ENCODE data around the gene NR6A1. TPM values are rescaled to one million over a fixed set of nuclear protein-coding genes. Genes with fewer than 3 reads are reported as not detected.

NR6A1 gene
- total RNA-seq, 1 donor from 2014 or later, result 302 TPM

GRCh38 chr9:124812441-124812876, 41.3 kb upstream of the NR6A1 start:
- no peak overlapping the region for H2AFZ ChIP-seq (replicated peaks)
- no peak overlapping the region for H3K27ac ChIP-seq
- H3K36me3 ChIP-seq, result no peaks in the 10 kb centered on the region
- Mint-ChIP-seq H3K27ac (peak overlapping the region; percentile 83), H3K9me3 (no peaks in the 10 kb centered on the region), H3K4me1 (peaks cover 52% of the 10 kb centered on the region), H3K36me3 (no peaks in the 10 kb centered on the region), H3K4me3 (no peak overlapping the region), H3K27me3 (ENCODE audit: insufficient read depth, low read depth) (peaks cover 3% of the 10 kb centered on the region)
- H3K79me2 ChIP-seq (ENCODE audit: low read depth), result no peaks in the 10 kb centered on the region
- H3K9ac ChIP-seq, result no peak overlapping the region
- H3K4me1 ChIP-seq, result peaks cover 29% of the 10 kb centered on the region
- no peaks in the 10 kb centered on the region for H3K9me3 ChIP-seq (ENCODE audit: low read depth)
- H3K4me3 ChIP-seq, result no peak overlapping the region
- TF ChIP-seq EZH2 (IDR thresholded peaks at IDR 0.05) (no peak), CTCF (IDR thresholded peaks at IDR 0.05) (no peak), EZH2phosphoT487 (IDR thresholded peaks at IDR 0.05) (no peak)
- no peak overlapping the region for H3K4me2 ChIP-seq
- H3F3A ChIP-seq (ENCODE audit: low read depth), result peaks cover 24% of the 10 kb centered on the region
- H4K20me1 ChIP-seq (ENCODE audit: low read depth), result no peaks in the 10 kb centered on the region
- peak; percentile 16 for DNase-seq (ENCODE audit: low spot score)
- no peaks in the 10 kb centered on the region for H3K27me3 ChIP-seq

- Histone ChIP-seq H3K36me3 (no peaks in the 10 kb centered on the region), H2AFZ (replicated peaks) (peak overlapping the region; percentile 52), H3K4me3 (no peak overlapping the region), H3K27me3 (no peaks in the 10 kb centered on the region), H3K9ac (no peak overlapping the region), H4K20me1 (ENCODE audit: low read depth) (no peaks in the 10 kb centered on the region), H3K4me2 (peak overlapping the region; percentile 59), H3K79me2 (ENCODE audit: low read depth) (no peaks in the 10 kb centered on the region), H3F3A (ENCODE audit: low read depth) (peaks cover 24% of the 10 kb centered on the region), H3K4me1 (peaks cover 29% of the 10 kb centered on the region), H3K9me3 (ENCODE audit: low read depth) (no peaks in the 10 kb centered on the region), H3K27ac (no peak overlapping the region)
- TF ChIP-seq EZH2phosphoT487 (IDR thresholded peaks at IDR 0.05), result no peak
- peak; percentile 19 for TF ChIP-seq CTCF (IDR thresholded peaks at IDR 0.05)
- TF ChIP-seq EZH2 (IDR thresholded peaks at IDR 0.05), result no peak
- H3K4me3 Mint-ChIP-seq, result peak overlapping the region; percentile 60
- peak overlapping the region; percentile 97 for H3K27ac Mint-ChIP-seq
- peaks cover 47% of the 10 kb centered on the region for H3K4me1 Mint-ChIP-seq
- no peaks in the 10 kb centered on the region for H3K9me3 Mint-ChIP-seq
- H3K27me3 Mint-ChIP-seq (ENCODE audit: insufficient read depth, low read depth), result peaks cover 3% of the 10 kb centered on the region
- peak; percentile 76 for DNase-seq (ENCODE audit: low spot score)
- H3K36me3 Mint-ChIP-seq, result no peaks in the 10 kb centered on the region
Measured at GRCh38 chr9:124810663-124811355, 39.7 kb upstream of the NR6A1 start.

- no peak overlapping the region for H2AFZ ChIP-seq (replicated peaks)
Measured at GRCh38 chr9:124809741-124810500, 38.8 kb upstream of the NR6A1 start.

More at GRCh38 chr9:124809741-124810500, 38.8 kb upstream of the NR6A1 start:
- Mint-ChIP-seq H3K36me3 (no peaks in the 10 kb centered on the region), H3K4me1 (peaks cover 49% of the 10 kb centered on the region), H3K4me3 (no peak overlapping the region), H3K27ac (no peak overlapping the region), H3K27me3 (ENCODE audit: insufficient read depth, low read depth) (peaks cover 3% of the 10 kb centered on the region), H3K9me3 (no peaks in the 10 kb centered on the region)
- H3K4me3 ChIP-seq, result no peak overlapping the region
- H3K4me2 ChIP-seq, result no peak overlapping the region
- H3K9me3 ChIP-seq (ENCODE audit: low read depth), result no peaks in the 10 kb centered on the region
- peaks cover 24% of the 10 kb centered on the region for H3F3A ChIP-seq (ENCODE audit: low read depth)
- H3K27ac ChIP-seq, result no peak overlapping the region
- no peaks in the 10 kb centered on the region for H4K20me1 ChIP-seq (ENCODE audit: low read depth)
- TF ChIP-seq EZH2 (IDR thresholded peaks at IDR 0.05) (no peak), EZH2phosphoT487 (IDR thresholded peaks at IDR 0.05) (no peak), CTCF (IDR thresholded peaks at IDR 0.05) (no peak)
- no peaks in the 10 kb centered on the region for H3K36me3 ChIP-seq
- peaks cover 29% of the 10 kb centered on the region for H3K4me1 ChIP-seq
- H3K9ac ChIP-seq, result no peak overlapping the region
- no peaks in the 10 kb centered on the region for H3K79me2 ChIP-seq (ENCODE audit: low read depth)
- H3K27me3 ChIP-seq, result no peaks in the 10 kb centered on the region
- no peak for DNase-seq (ENCODE audit: low spot score)

Measured in neural progenitor cell (in vitro differentiated cells).